OCI-LY7 (cell line): ENCODE data around the gene LEPR. TPM values are rescaled to one million over a fixed set of nuclear protein-coding genes. Genes with fewer than 3 reads are reported as not detected.

Source experiments
- BruUV-seq: library from RNA; stranded (reverse); fragments of 400-500 nt; replicated peaks from 2 replicates; lab custom pipeline; 2021; lab: Mats Ljungman, UMichigan
- CTCF ChIA-PET: fragments of 300-600 bp; sonication (Branson Sonifier 250); formaldehyde crosslinking; loops from one replicate; lab custom pipeline; 2022; ENCODE audit warnings: antibody characterized with exemption; ENCODE audit not compliant: unreplicated experiment; lab: Charles Lee
- POLR2A ChIA-PET: fragments of 300-600 bp; sonication (Branson Sonifier 250); formaldehyde crosslinking; loops from one replicate; lab custom pipeline; 2022; ENCODE audit warnings: antibody characterized with exemption; lab: Charles Lee
- DNase-seq: peaks from one replicate; pipeline ENCODE4 v3.0.0-alpha.2; 2015; ENCODE audit warnings: low spot score
- H2AFZ ChIP-seq: fragments of 200-600 bp; sonication (generic), shearing (Covaris generic); 2 replicates; pipeline ENCODE4 v1.6.1; 2014; ENCODE audit warnings: mild to moderate bottlenecking, antibody characterized with exemption, low read length, moderate library complexity
- H3K27ac ChIP-seq: fragments of 200-600 bp; sonication (generic); 2 replicates; pipeline ENCODE4 v1.5.1; 2014; ENCODE audit warnings: mixed run types, low read depth, mild to moderate bottlenecking, moderate library complexity, low read length, inconsistent platforms; ENCODE audit not compliant: poor library complexity, severe bottlenecking
- H3K36me3 ChIP-seq: fragments of 200-600 bp; sonication (generic); 2 replicates; pipeline ENCODE4 v1.6.1; 2014; ENCODE audit warnings: mild to moderate bottlenecking, antibody characterized with exemption, low read length, moderate library complexity, mixed read lengths; ENCODE audit not compliant: insufficient read depth
- H3K4me1 ChIP-seq: fragments of 200-600 bp; sonication (generic); 2 replicates; pipeline ENCODE4 v1.5.1; 2014; ENCODE audit warnings: mild to moderate bottlenecking, low read length; ENCODE audit not compliant: insufficient read depth, poor library complexity, severe bottlenecking
- H3K4me2 ChIP-seq: fragments of 200-600 bp; sonication (generic); 2 replicates; pipeline ENCODE4 v1.6.1; 2014; ENCODE audit warnings: mild to moderate bottlenecking, low read length
- H3K4me3 ChIP-seq: fragments of 200-600 bp; sonication (generic); 2 replicates; pipeline ENCODE4 v1.5.1; 2014; ENCODE audit warnings: mild to moderate bottlenecking, low read depth, low read length; ENCODE audit not compliant: poor library complexity, severe bottlenecking
- H3K79me2 ChIP-seq: fragments of 200-600 bp; sonication (generic); 2 replicates; pipeline ENCODE4 v1.6.1; 2016; ENCODE audit warnings: low read depth, mild to moderate bottlenecking, low read length, moderate library complexity, mixed read lengths; ENCODE audit not compliant: insufficient read depth
- H3K9me2 ChIP-seq: fragments of 200-600 bp; sonication (generic); 2 replicates; pipeline ENCODE4 v1.6.1; 2016; ENCODE audit warnings: mild to moderate bottlenecking, low read length, mixed read lengths; ENCODE audit not compliant: insufficient read depth
- H3K9me3 ChIP-seq: fragments of 200-600 bp; sonication (generic); 2 replicates; pipeline ENCODE4 v1.6.1; 2014; ENCODE audit warnings: mild to moderate bottlenecking, mixed run types, low read length, mixed read lengths
- H4K20me1 ChIP-seq: fragments of 200-600 bp; sonication (generic); 2 replicates; pipeline ENCODE4 v1.6.1; 2014; ENCODE audit warnings: mild to moderate bottlenecking, antibody characterized with exemption, low read length, moderate library complexity, mixed read lengths; ENCODE audit not compliant: insufficient read depth
- EZH2phosphoT487 ChIP-seq: fragments of 200-600 bp; sonication (generic); IDR thresholded peaks from 2 replicates; pipeline ENCODE4 v1.6.1; 2018; ENCODE audit warnings: low read depth, borderline replicate concordance, mild to moderate bottlenecking, mixed run types, antibody characterized with exemption, low read length, moderate library complexity, mixed read lengths
- intact Hi-C: fragments of 100-400 bp; cut with micrococcal nuclease; formaldehyde crosslinking; loops from one replicate; pipeline ENCODE4 v1.10.0; 2022; ENCODE audit not compliant: unreplicated experiment
- total RNA-seq, 2 experiments: library from RNA; depleted of rRNA in 1 of 2; stranded (reverse); fragments of >200 nt in 1 of 2; shearing (Covaris generic) in 1 of 2; gene quantifications; 2 replicates each; pipeline ENCODE4 v1.2.3, GENCODE V29; 2014 to 2022
- TF ChIP-seq, protein P1 (sequence below): fragments of 200-600 bp; sonication (generic); conservative IDR thresholded peaks from 2 replicates; pipeline ENCODE4 v1.5.1; 2014; ENCODE audit warnings: mild to moderate bottlenecking, antibody characterized with exemption, low read length, moderate library complexity, mixed read lengths

LEPR gene
- total RNA-seq, 2 experiments from 2014 or later: 0.63 to 0.68 TPM

DNA sequence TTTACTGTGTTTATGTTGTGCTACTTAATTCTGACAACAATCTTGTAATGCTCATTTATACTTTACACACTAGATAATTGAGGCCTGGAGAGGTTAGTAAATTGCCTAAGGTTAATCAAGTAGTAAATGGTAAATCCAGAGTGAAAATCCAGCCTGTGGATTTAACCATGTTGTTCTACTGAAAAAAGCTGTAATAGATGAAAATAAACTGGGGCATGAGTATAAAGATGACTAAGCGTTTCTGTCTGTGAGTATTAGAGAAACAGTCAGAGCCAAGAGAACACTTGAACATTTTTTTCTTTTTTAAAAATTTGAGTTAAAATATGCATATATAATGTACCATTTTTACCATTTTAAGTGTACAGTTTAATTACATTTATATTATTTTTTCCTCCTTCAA lies 47.9 kb upstream of the LEPR start:
- Histone ChIP-seq H3K79me2 (no peaks in the 10 kb centered on the region), H3K4me1 (no peaks in the 10 kb centered on the region), H4K20me1 (no peaks in the 10 kb centered on the region), H3K27ac (no peak overlapping the region), H3K9me2 (no peaks in the 10 kb centered on the region), H3K4me3 (no peak overlapping the region), H3K36me3 (no peaks in the 10 kb centered on the region), H2AFZ (no peak overlapping the region), H3K9me3 (no peaks in the 10 kb centered on the region), H3K4me2 (no peak overlapping the region)
- ChIA-PET CTCF (no interaction called here), POLR2A (interaction anchor here (0.8 to 1.0 kb wide), 2 partner anchors 23 to 122 kb away, joined by 3 read pairs; no protein-coding TSS in a partner anchor)
- BruUV-seq: no TSS peak
- no peak for DNase-seq
- intact Hi-C loops: no loop called here
- TF ChIP-seq, protein P1, sequence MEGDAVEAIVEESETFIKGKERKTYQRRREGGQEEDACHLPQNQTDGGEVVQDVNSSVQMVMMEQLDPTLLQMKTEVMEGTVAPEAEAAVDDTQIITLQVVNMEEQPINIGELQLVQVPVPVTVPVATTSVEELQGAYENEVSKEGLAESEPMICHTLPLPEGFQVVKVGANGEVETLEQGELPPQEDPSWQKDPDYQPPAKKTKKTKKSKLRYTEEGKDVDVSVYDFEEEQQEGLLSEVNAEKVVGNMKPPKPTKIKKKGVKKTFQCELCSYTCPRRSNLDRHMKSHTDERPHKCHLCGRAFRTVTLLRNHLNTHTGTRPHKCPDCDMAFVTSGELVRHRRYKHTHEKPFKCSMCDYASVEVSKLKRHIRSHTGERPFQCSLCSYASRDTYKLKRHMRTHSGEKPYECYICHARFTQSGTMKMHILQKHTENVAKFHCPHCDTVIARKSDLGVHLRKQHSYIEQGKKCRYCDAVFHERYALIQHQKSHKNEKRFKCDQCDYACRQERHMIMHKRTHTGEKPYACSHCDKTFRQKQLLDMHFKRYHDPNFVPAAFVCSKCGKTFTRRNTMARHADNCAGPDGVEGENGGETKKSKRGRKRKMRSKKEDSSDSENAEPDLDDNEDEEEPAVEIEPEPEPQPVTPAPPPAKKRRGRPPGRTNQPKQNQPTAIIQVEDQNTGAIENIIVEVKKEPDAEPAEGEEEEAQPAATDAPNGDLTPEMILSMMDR: no peak
- TF ChIP-seq EZH2phosphoT487: no peak

DNA sequence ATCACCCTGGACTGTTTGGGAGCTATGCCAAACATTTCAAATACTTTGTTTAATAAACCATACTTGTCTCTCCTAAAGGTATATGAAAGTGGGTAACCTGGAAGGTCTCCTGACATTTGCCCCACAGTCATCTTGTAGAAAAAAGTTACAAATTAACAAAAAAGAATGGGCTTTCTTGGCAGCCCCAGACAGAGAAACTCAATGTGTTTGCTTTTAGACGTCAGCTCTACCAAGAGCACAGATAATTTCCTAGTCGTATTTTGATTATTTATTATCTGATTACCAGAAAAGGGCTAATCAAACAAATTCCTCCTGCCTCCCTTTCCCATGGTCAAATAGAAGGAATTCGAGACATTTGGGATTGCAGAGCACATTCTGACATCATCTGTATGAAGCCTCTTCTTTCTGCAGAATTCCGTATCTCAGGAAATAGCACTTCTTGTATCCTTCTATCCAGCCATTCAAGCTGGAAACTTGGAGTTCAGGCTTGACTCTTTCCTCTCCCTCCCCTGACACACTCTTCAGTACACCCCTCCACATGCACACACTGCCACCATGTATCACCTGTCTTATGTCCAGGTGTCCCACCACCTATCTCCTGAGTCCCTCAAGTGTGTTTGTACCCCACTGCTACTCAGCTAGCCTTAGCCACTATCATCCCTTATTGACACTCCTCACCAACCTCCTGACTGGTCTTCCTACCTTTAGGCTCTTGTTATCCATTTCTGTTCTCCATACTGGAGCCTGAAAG lies 42.8 kb upstream of the LEPR start:
- TF ChIP-seq EZH2phosphoT487: no peak
- TF ChIP-seq, protein P1: no peak

More for the DNA sequence above, 42.8 kb upstream of the LEPR start:
- no peak for DNase-seq
- Histone ChIP-seq H2AFZ (no peak overlapping the region), H3K4me2 (no peak overlapping the region), H3K79me2 (no peaks in the 10 kb centered on the region), H3K9me3 (no peaks in the 10 kb centered on the region), H3K36me3 (no peaks in the 10 kb centered on the region), H3K27ac (no peak overlapping the region), H3K4me1 (no peaks in the 10 kb centered on the region), H4K20me1 (no peaks in the 10 kb centered on the region), H3K4me3 (no peak overlapping the region), H3K9me2 (no peaks in the 10 kb centered on the region)
- CTCF ChIA-PET: no interaction called here
- intact Hi-C loops: no loop called here
- POLR2A ChIA-PET: no interaction called here
- no TSS peak for BruUV-seq
